Measurements from ENCODE around the gene TTC7B.

GRCh38 chr14:90564496-90564895, 251.7 kb downstream of the TTC7B start:
- TF ChIP-seq TAF1 (IDR thresholded peaks at IDR 0.05; ENCODE audit: borderline replicate concordance, insufficient read depth, low read length) (no peak), POLR2AphosphoS5 (IDR thresholded peaks at IDR 0.05; ENCODE audit: low read depth, low read length) (no peak), REST (IDR thresholded peaks at IDR 0.05; ENCODE audit: insufficient read depth in 1 of 2, low read depth in 2 of 2, low read length in 2 of 2) (no peak), SIN3A (IDR thresholded peaks at IDR 0.05; ENCODE audit: borderline replicate concordance, insufficient read depth, low read length) (no peak), FOXP2 (optimal IDR thresholded peaks at IDR 0.05; ENCODE audit: borderline replicate concordance, extremely low read depth, extremely low read length, insufficient read depth) (no peak)
